Subcutaneous adipose tissue (tissue), 4 donors: ENCODE results near the gene ARFGEF3. TPM values are rescaled to one million over a fixed set of nuclear protein-coding genes. Genes with fewer than 3 reads are reported as not detected.

Experiments
- total RNA-seq, 4 donors: library from RNA; depleted of rRNA; stranded (reverse); fragments of >200 nt; gene quantifications; one replicate each; pipeline ENCODE4 v1.1.0, GENCODE V29; 2016
- TF ChIP-seq, protein P1 (sequence below): fragments of 450-650 bp; IDR thresholded peaks from one replicate; pipeline ENCODE4 v1.5.1; 2016; ENCODE audit warnings: low read depth, mild to moderate bottlenecking, control low read depth, antibody characterized with exemption, moderate library complexity

Gene ARFGEF3
- total RNA-seq, 4 donors from 2014 or later: 1.0 to 6.2 (median 2.3) TPM

DNA sequence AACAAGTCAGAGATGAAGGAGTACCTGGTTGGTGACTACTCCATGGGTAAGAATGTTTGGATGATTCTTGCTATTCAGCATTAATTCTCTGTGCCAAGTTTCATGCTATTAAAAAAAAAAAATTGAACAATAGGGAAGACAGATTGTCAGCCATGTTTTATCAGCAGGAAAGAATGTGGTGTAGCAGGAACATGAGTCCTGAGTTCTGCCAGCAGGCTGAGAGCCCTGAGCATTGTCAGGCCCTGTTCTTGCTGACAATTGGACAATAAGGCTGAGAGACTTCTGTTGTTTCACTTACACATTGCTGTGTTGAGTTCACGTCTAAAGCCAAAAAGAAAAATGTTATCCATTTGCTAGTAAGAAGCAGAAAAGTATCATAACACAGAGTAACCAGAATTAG lies 145.6 kb downstream of the ARFGEF3 start:
- TF ChIP-seq, protein P1, sequence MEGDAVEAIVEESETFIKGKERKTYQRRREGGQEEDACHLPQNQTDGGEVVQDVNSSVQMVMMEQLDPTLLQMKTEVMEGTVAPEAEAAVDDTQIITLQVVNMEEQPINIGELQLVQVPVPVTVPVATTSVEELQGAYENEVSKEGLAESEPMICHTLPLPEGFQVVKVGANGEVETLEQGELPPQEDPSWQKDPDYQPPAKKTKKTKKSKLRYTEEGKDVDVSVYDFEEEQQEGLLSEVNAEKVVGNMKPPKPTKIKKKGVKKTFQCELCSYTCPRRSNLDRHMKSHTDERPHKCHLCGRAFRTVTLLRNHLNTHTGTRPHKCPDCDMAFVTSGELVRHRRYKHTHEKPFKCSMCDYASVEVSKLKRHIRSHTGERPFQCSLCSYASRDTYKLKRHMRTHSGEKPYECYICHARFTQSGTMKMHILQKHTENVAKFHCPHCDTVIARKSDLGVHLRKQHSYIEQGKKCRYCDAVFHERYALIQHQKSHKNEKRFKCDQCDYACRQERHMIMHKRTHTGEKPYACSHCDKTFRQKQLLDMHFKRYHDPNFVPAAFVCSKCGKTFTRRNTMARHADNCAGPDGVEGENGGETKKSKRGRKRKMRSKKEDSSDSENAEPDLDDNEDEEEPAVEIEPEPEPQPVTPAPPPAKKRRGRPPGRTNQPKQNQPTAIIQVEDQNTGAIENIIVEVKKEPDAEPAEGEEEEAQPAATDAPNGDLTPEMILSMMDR: no peak

DNA sequence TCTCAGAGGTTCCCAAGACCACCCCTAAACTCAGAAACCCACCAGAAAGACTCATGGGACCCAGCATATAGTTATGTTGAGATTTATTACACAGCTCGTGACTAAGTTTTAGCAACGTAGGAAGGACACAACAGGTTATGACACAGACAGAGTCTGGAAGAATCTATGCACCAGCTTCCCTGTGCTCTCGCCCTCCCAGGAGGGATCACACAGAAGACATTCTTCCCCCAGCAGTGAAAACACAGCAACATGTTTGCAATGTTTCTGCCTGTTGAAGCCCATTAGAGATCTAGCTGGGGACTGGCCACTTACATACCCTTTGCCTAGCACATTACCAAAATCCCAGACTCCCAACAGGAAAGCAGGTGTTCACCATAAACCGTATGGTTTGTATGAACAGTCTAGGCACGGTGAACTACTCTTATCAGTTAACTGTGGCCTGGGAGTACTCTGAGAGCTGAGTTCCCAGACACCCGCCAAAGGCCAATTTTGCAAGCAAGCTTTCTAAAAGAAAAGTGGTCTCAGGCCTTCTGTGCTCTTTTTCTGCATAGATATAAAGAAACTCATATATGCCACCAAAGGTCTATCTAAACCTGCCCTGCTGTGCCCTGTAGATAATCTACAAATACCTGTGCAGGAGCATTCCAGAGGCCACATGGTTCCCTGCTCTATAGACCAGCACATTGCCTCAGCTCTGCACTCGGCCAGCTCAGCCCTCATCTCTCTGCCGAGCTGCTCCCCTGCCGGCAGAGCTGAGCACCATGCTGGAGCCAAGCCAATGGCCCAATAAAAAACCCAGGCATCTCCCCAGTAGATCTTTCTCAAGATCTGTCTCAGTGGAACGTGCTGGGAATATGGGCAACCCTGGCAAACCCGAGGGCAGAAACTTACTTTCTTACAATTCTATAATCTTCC lies 146.3 kb downstream of the ARFGEF3 start:
- TF ChIP-seq, protein P1: no peak

DNA sequence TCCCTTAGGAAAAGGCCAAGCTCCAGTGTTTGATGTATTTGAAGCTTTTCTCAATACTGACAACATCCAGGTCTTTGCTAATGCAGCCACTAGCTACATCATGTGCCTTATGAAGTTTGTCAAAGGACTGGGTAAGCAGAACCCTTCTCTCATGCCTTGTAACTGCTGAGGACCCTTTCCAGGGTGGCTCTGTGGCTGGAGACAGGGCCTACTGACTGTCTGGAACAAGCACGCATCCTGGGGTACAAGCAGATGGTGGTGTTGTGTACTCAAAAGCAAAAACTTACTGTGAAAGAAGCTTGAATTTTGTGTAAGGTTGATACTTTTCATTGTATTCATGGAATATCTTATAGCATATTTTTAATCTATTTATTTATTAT lies 147.0 kb downstream of the ARFGEF3 start:
- TF ChIP-seq, protein P1: no peak

DNA sequence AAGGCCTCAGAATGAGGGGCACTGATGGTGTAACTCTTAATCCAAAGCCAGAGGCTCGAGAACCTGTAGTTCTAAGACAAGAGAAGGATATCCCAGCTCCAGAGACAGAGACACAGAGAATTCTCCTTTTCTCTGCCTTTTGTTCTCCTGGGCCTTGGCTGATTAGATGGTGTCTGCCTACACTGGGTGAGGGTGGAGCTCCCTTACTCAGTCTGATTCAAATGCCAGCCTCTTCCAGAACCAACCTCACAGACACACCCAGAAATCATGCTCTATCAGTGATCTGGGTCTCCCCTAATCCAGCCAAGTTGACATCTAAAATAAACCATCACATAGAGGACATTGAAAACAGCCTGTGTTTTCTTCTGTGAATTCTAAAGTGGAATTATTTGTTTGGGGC lies 148.0 kb downstream of the ARFGEF3 start:
- TF ChIP-seq, protein P1: no peak

DNA sequence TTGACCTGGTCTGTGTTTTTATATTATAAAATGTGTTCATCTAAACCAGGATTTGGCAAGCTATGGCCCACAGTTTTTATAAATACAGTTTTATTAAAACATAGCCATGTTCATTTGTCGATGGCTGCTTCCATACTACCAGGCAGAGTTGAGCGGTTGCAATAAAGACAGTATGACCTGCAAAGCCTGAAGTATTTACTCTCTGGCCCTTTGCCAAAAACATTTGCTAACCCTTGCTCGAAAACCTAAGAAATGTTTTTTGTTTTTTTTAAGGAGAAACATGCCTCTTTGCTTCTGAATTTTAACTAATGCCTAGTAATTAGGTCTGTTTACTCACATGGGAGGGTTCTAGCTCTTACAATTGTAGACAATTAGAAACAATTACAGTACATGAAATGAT lies 148.6 kb downstream of the ARFGEF3 start:
- TF ChIP-seq, protein P1: no peak

DNA sequence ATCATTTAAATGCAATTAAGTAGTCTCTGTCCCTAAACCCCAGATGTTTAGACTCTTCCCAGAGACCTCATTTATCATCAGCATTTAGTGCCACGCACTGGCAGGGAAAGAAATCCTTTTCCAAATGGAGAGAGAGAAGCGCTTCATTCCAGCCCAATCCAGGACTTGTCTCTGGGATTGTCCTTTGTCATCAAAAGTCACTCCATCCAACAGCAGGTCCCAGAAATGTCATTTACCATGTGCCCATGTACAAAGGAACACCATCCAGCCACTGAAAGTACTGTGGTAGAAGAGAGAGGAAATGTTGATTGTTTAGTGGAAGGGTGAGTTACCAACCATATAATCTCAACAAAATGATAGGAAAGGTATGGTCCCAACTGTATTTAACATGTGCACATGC lies 149.1 kb downstream of the ARFGEF3 start:
- TF ChIP-seq, protein P1: no peak

DNA sequence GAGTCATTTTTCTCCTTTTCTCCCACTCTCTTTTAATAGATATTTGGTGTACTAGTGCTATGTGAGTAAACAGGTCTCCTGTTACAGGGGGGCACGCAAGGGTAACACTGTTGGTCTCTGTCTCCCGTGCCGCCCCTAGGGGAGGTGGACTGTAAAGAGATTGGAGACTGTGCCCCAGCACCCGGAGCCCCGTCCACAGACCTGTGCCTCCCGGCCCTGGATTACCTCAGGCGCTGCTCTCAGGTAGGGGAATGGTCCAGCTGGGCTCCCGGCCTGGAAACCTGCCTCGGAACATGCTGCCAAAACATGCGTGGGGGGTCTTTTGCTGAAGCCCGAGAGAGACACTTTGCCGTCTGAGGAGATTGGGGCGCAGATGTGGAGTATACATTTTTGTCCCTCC lies 149.5 kb downstream of the ARFGEF3 start:
- TF ChIP-seq, protein P1: no peak
